AG08395 (cell line): ENCODE data around the gene CDK19.
"Not testable (repeated sequence)": the region's sequence is repeated elsewhere in the genome, so short reads cannot be mapped to it uniquely, and the experiment has no call there.

Source experiments
- DNase-seq: peaks from one replicate; pipeline ENCODE4 v3.0.0; 2012; ENCODE audit warnings: mixed read lengths, low spot score

Gene CDK19

DNA sequence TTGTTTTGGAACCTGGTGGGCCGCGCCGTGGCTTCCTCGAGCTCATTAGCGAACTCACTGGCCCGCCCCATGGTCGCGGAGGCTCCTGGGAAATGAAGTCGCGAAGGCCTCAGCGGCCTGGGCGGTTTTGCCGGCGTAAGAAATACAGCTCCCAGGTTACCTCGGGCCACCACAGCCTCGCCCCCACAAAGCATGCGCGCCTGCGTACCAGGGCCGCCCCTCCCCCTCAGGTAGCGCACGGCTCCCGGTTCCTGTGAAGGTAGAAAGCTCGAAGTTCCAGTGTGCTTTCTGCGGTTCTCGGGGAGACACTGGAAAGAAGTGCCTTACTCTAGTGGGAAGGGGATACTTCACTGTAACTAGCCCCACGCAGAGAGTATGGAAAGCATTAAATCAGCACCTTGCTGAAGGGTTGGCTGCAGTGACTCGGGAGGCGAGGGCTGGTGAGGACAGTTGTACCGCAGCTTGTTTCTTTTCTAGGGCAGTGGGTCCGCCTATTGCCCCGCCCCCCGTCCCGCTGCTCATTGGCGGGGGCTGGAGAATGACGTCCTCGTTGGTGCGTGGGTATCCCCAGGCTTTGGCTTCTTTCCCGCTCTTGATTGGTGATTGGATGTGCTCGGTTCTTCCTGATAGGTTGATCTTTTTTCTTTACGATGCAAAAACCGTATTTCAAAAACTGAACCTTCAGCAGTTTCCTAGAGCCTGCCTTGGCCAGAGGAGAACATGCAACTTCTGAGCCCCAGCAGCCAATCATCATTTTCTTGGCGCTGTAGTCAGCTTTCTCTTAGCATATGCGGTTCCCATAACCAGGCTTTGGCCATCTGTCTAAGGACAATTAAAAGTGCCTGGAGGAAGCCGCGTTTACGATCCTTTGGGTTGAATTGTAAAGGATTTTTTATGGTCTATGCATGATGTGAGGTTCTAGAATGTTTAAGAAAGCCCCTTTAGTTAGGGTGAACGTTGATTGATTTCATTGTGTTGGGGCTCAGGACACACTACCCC, at the start of gene CDK19:
Gene CDK19, minus strand, starts transcription at position 59 of the 999 bp plus-strand sequence. CDS start 333 bp downstream, outside the sequence.
- peak; percentile 95 for DNase-seq

- DNase-seq: no peak
Observed at GRCh38 chr6:110864824-110865223, 49.6 kb upstream of the CDK19 start.

DNA sequence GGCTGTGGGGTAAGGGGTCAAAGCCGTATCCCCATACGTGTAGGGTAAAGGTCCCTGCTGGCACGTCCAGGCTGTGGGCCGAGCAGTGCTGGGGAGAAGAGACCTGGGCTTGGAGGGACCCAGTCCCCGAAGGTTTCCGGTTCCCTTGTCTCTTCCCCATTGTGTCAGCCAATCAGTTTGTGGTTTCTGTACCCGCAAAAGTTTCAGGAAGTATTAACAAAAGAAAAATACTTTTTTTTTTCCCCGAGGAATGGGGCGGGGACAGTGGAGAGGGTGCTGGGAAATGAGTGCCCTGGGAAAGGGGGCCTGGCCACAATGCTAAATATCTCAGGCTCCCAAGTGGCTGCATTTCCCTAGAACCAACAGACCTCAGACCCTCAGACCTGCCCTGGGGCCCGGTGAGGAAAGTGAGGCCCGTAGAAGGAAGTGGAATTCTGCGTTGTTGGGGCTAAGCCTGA, 44.1 kb upstream of the CDK19 start:
- no peak for DNase-seq

- DNase-seq: no peak
Observed at GRCh38 chr6:110858562-110859214, 43.4 kb upstream of the CDK19 start.

- no peak for DNase-seq
Observed at GRCh38 chr6:110858016-110858415, 42.7 kb upstream of the CDK19 start.

DNA sequence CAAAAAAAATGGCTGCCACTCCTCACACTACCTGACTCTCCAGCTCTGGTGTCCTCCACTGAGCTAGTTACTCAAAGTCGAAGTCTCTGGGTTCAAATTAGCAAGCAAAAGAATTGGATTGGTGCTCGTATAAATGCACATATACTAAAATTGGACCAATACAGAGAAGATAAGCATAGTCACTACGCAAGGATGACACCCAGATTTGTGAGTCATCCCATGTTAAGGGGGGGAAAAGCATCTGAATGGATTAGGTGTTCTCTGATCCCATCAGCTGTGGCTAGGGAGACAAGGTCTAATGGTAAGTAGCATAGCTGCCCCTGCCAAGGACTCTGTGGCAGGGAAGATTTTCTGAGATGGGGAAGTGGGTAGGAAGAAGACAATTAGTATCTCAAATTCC, 41.0 kb upstream of the CDK19 start:
- no peak for DNase-seq

DNA sequence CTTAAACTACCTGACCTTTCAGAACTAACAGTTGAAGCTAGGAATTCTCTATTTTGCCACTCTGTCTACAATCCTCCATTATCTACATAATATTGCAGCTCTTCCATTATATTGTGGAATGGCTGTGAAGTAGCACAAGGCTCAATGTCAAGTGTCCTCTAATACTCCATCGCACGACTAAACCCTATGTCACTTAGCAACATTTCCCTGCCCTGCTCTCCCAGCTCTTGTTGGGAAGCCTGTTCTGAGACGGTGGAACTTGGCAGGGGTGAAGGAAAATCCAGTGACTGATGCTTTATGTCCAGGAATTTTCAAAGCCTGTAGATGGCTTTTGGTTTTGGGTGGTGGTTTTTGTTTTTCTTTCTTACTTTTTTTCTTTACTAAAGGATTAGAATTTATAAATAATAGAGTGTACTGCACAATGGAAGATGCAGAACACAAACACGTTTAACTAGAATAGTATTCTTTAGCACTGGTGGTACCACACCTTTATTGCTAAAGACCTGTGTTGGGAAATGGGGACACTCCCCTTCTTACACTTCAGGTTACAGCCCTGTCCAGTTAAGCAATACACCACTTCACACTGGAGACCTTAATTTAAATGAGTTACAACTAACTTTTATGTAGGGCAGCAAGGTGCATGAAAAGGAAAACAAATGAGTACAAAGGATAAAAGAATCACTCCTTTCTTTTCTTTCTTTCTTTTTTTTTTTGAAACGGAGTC, 38.6 kb upstream of the CDK19 start:
- DNase-seq: no peak

DNA sequence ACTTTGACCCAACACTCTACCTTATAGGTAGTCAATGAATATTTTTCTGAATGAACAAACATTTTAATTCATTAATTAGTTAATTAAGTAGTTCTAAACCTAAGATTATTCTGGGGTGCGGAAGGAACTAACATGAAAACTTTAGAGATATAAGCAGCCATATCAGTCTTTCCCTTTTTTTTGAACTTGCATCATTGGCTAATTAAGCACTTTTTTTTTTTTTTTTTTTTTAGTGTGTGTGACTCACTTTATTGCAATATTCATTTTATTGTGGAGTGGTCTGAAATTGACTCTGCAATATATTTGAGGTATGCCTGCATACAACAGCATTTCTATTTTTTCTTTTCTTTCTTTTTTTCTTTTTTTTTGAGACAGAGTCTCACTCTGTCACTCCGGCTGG, 37.5 kb upstream of the CDK19 start:
- DNase-seq: no peak

DNA sequence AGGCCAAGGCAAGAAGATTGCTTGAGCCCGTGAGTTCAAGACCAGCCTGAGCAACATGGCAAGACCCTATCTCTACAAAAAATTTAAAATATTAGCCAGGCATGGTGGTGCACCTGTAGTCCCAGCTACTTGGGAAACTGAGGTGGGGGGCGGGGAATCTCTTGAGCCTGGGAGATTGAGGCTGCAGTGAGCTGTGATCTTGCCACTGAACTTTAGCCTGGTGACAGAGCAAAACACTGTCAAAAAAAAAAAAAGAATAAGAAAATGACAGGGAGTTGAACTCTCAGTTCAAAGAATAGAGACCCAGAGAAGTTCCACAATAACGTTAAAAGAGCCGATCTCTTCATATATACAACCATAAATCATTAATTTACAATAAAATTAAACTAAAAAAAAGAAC, 34.5 kb upstream of the CDK19 start:
- no peak for DNase-seq

DNA sequence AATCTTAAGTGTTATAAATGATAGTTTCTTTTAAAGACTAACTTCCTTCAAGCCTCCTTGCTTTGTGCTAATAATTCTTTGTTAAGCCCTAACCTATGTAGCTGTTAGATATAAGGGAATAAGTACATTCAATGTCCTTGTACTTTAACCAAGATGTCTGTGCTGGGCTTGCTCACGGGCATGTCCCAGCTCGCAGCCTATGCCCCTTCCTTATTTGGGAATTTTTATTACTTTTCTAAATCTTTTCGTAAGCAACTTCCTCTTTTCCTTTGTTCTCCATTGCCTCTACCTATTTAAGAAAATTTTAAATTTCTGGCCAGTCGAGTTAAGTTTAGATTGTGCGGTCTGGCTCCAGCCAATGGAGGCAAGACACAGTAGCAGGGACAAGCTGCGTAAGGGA, 26.0 kb upstream of the CDK19 start:
- DNase-seq: no peak

DNA sequence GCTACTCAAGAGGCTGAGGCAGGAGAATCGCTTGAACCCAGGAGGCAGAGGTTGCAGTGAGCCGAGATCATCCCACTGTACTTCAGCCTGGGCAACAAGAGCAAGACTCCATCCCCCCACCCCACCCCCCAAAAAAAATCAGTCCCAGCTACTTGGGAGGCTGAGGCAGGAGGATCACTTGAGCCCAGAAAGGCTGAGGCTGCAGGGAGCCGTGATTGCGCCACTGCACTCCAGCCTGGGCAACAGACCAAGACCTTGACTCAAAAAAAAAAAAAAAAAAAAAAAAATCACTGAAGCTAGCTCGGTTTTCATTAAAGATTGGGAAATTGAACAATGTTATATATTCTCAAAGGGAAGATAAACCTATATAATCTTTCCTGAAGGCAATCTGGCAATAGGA, 20.5 kb upstream of the CDK19 start:
- not testable (repeated sequence) for DNase-seq

GRCh38 chr6:110833831-110834230, 18.6 kb upstream of the CDK19 start:
- no peak for DNase-seq

- DNase-seq: no peak
Observed at GRCh38 chr6:110831405-110831804, 16.1 kb upstream of the CDK19 start.

- peak; percentile 29 for DNase-seq
Observed at GRCh38 chr6:110828396-110828795, 13.1 kb upstream of the CDK19 start.

GRCh38 chr6:110826236-110827129, 11.2 kb upstream of the CDK19 start:
- no peak for DNase-seq

DNA sequence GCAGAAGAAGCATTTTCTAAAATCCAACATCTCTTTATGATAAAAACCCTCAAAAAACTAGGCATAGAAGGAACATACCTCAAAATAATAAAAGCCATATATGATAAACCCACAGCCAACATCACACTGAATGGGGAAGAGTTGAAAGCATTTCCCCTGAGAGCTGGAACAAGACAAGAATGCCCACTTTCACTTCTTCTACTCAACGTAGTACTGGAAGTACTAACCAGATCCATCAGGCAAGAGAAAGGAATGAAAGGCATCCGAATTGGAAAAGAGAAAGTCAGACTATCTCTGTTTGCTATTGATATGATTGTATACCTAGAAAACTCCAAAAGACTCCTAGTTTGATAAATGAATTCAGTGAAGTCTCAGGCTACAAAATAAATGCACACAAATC, 7.9 kb upstream of the CDK19 start:
- no peak for DNase-seq

- DNase-seq: peak; percentile 39
Observed at GRCh38 chr6:110822249-110822648, 7.0 kb upstream of the CDK19 start.

GRCh38 chr6:110816677-110817076, 1.4 kb upstream of the CDK19 start:
- no peak for DNase-seq

GRCh38 chr6:110815015-110815410, 256 bp downstream of the CDK19 start:
- no peak for DNase-seq

DNA sequence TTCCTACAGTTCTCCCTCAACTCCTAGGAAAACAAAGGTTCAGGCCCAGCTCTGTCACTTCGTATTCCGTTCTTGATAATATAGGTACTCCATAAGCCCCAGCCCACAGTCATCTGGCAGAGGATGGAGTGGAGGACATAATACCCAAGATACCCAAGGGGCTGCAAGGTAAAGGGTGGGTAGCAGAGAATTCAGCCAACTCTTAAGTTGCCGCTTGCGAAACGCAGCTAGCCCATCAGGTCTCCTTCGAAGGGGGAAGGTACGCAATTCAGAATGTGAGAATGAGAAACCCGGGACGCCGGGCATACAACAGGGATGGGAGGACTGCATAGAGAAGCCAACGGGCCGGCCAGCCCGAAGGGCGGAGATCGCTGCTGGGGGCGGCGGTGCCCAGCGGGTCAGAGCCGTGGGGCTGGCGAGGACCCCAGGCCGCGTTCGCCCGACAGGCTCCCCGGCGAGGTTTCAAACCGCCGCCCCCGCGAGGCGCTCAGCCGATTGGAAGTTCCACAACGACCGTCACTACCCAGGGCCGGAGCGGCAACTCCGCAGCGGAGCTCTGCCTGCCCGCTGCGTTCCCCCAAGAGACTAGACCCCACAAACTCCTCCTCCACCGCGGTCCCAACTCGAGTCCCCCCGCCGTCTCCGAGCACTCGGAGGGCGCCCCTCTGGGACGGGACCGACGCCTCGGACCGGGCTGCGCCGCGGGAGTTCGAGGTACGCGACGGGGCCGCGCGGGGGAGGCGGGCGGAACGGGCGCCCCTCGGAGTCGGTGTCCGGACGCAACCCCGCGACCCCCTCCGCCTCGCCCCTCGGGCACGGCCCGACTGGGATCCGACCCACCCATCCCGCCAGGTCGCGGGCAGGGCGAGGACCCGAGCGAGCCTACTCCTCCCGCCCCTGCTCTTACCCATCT, 911 bp downstream of the CDK19 start:
- DNase-seq: peak; percentile 66
